HepG2 (cell line): ENCODE measurements around the gene FAM24B. TPM values are rescaled to one million over a fixed set of nuclear protein-coding genes. Genes with fewer than 3 reads are reported as not detected.

Experiments used
- ARID4A ChIP-seq: sonication (generic); formaldehyde crosslinking; IDR thresholded peaks from 2 replicates; pipeline ENCODE4 v1.5.0; 2020; ENCODE audit warnings: mild to moderate bottlenecking, missing genetic modification reagents, borderline replicate concordance
- ATM ChIP-seq: fragments of 450-650 bp; IDR thresholded peaks from 2 replicates; pipeline ENCODE4 v1.7.1; 2017; ENCODE audit warnings: mild to moderate bottlenecking, borderline replicate concordance
- E2F5 ChIP-seq: sonication (generic); formaldehyde crosslinking; conservative IDR thresholded peaks from 2 replicates; pipeline ENCODE4 v1.4.0; 2020; ENCODE audit warnings: missing genetic modification reagents
- ETV6 ChIP-seq: sonication (generic); formaldehyde crosslinking; conservative IDR thresholded peaks from 2 replicates; pipeline ENCODE4 v1.4.0; 2020; ENCODE audit warnings: missing genetic modification reagents
- FOXA1 ChIP-seq, 2 experiments: fragments of 450-650 bp in 1 of 2; sonication (generic) in 1 of 2; formaldehyde crosslinking in 1 of 2; IDR thresholded peaks; 2 replicates each; pipeline versions ENCODE4 v1.4.0 to v1.6.1; 2016 to 2020; ENCODE audit warnings: missing genetic modification reagents in 1 of 2
- HOXD1 ChIP-seq: sonication (generic); formaldehyde crosslinking; IDR thresholded peaks from 2 replicates; pipeline ENCODE4 v1.5.0; 2020; ENCODE audit warnings: missing genetic modification reagents
- IKZF4 ChIP-seq: sonication (generic); formaldehyde crosslinking; IDR thresholded peaks from 2 replicates; pipeline ENCODE4 v1.5.1; 2020; ENCODE audit warnings: borderline replicate concordance, mild to moderate bottlenecking, low read depth, missing genetic modification reagents; ENCODE audit errors: not compliant biosample characterization
- MTF2 ChIP-seq: sonication (generic); formaldehyde crosslinking; IDR thresholded peaks from 2 replicates; pipeline ENCODE4 v1.5.0; 2020; ENCODE audit warnings: missing genetic modification reagents, borderline replicate concordance
- MXI1 ChIP-seq: IDR thresholded peaks from 3 replicates; pipeline ENCODE4 v1.6.1; 2012; ENCODE audit warnings: low read depth, low read length, inconsistent platforms, borderline replicate concordance
- RXRA ChIP-seq: sonication (generic); formaldehyde crosslinking; IDR thresholded peaks from 2 replicates; pipeline ENCODE4 v1.5.1; 2020; ENCODE audit warnings: missing genetic modification reagents
- SETDB1 ChIP-seq: sonication (generic); formaldehyde crosslinking; IDR thresholded peaks from 2 replicates; pipeline ENCODE4 v1.5.1; 2020; ENCODE audit warnings: missing genetic modification reagents, mild to moderate bottlenecking, borderline replicate concordance
- SP4 ChIP-seq: sonication (generic); formaldehyde crosslinking; IDR thresholded peaks from 2 replicates; pipeline ENCODE4 v1.8.1; 2023; ENCODE audit warnings: mild to moderate bottlenecking, missing genetic modification reagents
- ZBTB26 ChIP-seq: IDR thresholded peaks from 2 replicates; pipeline ENCODE4 v1.6.1; 2016; ENCODE audit warnings: missing compliant biosample characterization, missing genetic modification reagents, borderline replicate concordance
- ZC3H4 ChIP-seq: sonication (generic); formaldehyde crosslinking; IDR thresholded peaks from 2 replicates; pipeline ENCODE4 v1.4.0; 2020; ENCODE audit warnings: missing genetic modification reagents, borderline replicate concordance
- ZFX ChIP-seq: sonication (generic); formaldehyde crosslinking; IDR thresholded peaks from 2 replicates; pipeline ENCODE4 v1.4.0; 2020; ENCODE audit warnings: mild to moderate bottlenecking, low read depth, missing genetic modification reagents, moderate library complexity
- ZNF101 ChIP-seq: sonication (generic); formaldehyde crosslinking; IDR thresholded peaks from 2 replicates; pipeline ENCODE4 v1.4.0; 2020; ENCODE audit warnings: mild to moderate bottlenecking, low read depth, missing genetic modification reagents, borderline replicate concordance
- ZNF180 ChIP-seq: sonication (generic); formaldehyde crosslinking; IDR thresholded peaks from 2 replicates; pipeline ENCODE4 v1.4.0; 2020; ENCODE audit warnings: low read depth, missing genetic modification reagents, borderline replicate concordance
- ZNF275 ChIP-seq: sonication (generic); formaldehyde crosslinking; IDR thresholded peaks from 2 replicates; pipeline ENCODE4 v1.8.0; 2022; ENCODE audit warnings: missing genetic modification reagents, mild to moderate bottlenecking, inconsistent platforms, borderline replicate concordance
- ZNF563 ChIP-seq: sonication (generic); formaldehyde crosslinking; IDR thresholded peaks from 2 replicates; pipeline ENCODE4 v1.8.0; 2022; ENCODE audit warnings: mild to moderate bottlenecking, moderate library complexity, missing genetic modification reagents
- ZSCAN21 ChIP-seq: sonication (generic); formaldehyde crosslinking; IDR thresholded peaks from 2 replicates; pipeline ENCODE4 v1.8.0; 2022; ENCODE audit warnings: mild to moderate bottlenecking, missing genetic modification reagents, moderate library complexity, borderline replicate concordance
- polyA plus RNA-seq, 8 experiments: library from polyadenylated mRNA; depleted of rRNA in 3 of 8; stranded (reverse) in 7 of 8; unstranded in 1 of 8; fragments of >200 nt; fragmentation: Illumina TruSeq in 4 of 8; extraction: Trizol in 4 of 8; gene quantifications; 2 replicates each; pipeline versions ENCODE4 v1.2.1 to v1.2.3, GENCODE V29; 2011 to 2016; ENCODE audit warnings: low read depth in 4 of 8, missing spikeins in 1 of 8, mixed read lengths in 1 of 8; ENCODE audit not compliant: insufficient read depth in 1 of 8
- total RNA-seq, 5 experiments: library from RNA; depleted of rRNA; stranded (reverse); fragments of >200 nt; fragmentation: Illumina TruSeq; extraction: Trizol; gene quantifications; 2 replicates each; pipeline ENCODE4 v1.2.3, GENCODE V29; 2016; ENCODE audit warnings: low read depth in 1 of 5

FAM24B gene
- total and polyA plus RNA-seq, 2 of the 13 experiments (the other 11 are each of a cell fraction or from before 2014, with no cell fraction given): 1.9 to 3.0 TPM

GRCh38 chr10:122879339-122880273, at the start of gene FAM24B (continued):
- peak; percentile 52; the same call in 1 of the 2 replicates for TF ChIP-seq ZNF563 (CRISPR knock-in tag)
- TF ChIP-seq ZFX (CRISPR knock-in tag): peak; percentile 59; the same call in 1 of the 2 replicates
- no peak for TF ChIP-seq ETV6 (CRISPR knock-in tag)
- 0 out of 2 replicates have a peak, but pooled peaks have one; percentile 4 for TF ChIP-seq SP4 (CRISPR knock-in tag)
- no peak for TF ChIP-seq HOXD1 (CRISPR knock-in tag)
- no peak for TF ChIP-seq ZNF101
- TF ChIP-seq RXRA: 0 out of 2 replicates have a peak, but pooled peaks have one; percentile 8
- peak; percentile 19; the same call in 1 of the 2 replicates for TF ChIP-seq ZNF275 (CRISPR knock-in tag)
- TF ChIP-seq ATM: no peak
- TF ChIP-seq MTF2: peak; percentile 67; the same call in 1 of the 2 replicates
- TF ChIP-seq MXI1: peak; percentile 68; the same call in 1 of the 3 replicates
- TF ChIP-seq ZC3H4: no peak
- TF ChIP-seq ZBTB26 (CRISPR knock-in tag): peak; percentile 67; the same call in 1 of the 2 replicates
- no peak for TF ChIP-seq IKZF4 (CRISPR knock-in tag)
- no peak for TF ChIP-seq FOXA1 (IDR thresholded peaks at IDR 0.05)
- no peak for TF ChIP-seq FOXA1 (CRISPR knock-in tag; IDR thresholded peaks at IDR 0.05)
- peak; percentile 75 for TF ChIP-seq E2F5 (CRISPR knock-in tag)
- peak; percentile 92 for TF ChIP-seq ARID4A (CRISPR knock-in tag)
- peak; percentile 22; the same call in 1 of the 2 replicates for TF ChIP-seq ZSCAN21 (CRISPR knock-in tag)
- no peak for TF ChIP-seq SETDB1 (CRISPR knock-in tag)
- TF ChIP-seq ZNF180: no peak
